NCI-H69 (cell line): ENCODE data around the gene JAK2.
"Not testable (repeated sequence)": the region's sequence is repeated elsewhere in the genome, so short reads cannot be mapped to it uniquely, and the experiment has no call there.

Experiments
- DNase-seq: peaks from one replicate; lab custom pipeline; 2025; lab: John Stamatoyannopoulos, UW

The JAK2 gene

DNA sequence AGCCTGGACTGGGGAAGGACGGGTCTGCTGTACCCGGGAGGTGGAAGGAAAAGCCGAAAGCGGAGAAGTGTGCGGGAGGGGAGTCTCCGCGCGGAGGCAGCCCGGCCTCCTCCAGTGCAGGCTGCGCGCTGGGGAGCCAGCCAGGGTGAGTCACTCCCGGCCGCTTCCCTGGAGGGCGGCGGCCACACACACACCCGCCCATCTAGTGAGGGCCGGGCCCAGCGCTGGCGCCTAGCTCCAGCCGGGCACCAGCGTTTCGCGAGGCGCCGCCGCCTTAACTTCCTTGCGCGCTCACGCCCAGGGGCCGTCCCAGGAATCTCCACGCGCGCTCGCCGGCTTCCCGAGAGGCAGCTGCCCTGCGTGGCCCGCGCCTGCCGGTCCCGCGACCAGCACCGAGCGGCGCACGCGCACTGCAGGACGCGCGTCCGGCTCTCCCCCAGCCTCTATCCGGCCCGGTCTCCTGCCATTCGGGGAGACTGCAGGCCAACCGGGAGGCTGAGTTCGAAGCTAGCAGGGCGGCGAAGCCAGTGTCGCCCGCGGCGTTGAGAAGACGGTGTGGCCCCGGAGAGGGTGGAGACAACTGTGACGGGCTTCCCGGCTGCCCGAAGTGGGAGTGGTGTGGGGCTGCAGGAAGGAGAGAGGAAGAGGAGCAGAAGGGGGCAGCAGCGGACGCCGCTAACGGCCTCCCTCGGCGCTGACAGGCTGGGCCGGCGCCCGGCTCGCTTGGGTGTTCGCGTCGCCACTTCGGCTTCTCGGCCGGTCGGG is at the start of gene JAK2:
TSS of gene JAK2 (plus strand) at position 652 of the 765 bp plus-strand sequence. CDS start 36,716 bp downstream, outside the sequence.
- DNase-seq, result peak; percentile 96

DNA sequence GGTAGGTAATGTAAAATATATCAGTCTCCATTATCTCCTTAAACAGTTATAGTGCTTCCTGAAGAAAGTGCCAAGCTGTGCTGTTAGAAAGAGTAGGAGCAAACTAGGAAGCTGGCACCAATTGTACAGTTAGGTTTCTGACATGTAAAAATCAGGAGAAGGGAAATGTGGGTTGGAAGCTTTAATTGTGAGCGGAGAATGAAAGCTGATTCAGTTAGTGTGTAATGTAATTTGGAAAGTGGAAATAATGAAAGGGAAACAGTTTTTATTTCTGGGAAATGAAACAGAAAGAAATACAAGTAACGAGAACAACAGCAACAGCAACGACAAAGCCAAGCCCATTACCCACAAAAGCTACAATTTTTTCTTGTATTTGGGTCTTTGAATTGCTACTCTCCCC is 48.8 kb upstream of the JAK2 start:
- DNase-seq, result no peak

DNA sequence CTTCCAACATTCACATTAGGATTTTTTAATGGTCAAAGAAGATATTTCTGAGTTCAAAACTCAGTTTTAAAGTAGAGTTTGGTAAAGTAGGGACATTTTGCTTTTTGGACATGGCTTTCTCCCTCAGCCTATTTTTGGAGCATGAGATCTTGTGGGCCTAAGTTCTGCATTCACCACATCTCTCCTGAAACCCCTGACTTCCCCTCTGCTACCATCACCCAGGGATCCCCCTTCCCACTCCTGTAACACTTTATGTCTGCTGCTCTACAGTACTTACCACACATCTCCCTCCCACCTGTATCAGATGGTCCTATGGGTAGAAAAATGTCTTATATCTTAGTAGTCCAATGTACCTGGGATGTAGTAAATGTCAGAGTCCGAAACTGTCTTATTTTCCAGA is 48.2 kb upstream of the JAK2 start:
- DNase-seq, result no peak

DNA sequence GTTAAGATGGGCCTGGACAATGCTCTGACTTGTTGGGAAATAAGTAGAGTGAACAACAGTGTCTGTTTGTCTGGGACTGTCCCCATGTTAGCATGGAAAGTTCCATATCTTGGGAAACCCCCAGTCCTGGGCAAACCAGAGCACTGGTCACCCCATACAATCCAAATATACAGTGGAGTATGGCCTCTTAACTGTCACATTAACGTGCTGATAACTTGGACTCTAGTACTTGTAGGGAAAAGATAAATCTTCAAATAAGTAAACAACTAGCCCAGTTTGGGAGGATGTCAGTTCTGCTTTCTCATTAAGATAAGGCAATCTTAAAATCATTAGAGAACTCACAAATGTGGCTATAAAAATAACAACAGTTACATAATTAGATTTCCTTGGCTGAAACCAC is 47.6 kb upstream of the JAK2 start:
- DNase-seq, result no peak

DNA sequence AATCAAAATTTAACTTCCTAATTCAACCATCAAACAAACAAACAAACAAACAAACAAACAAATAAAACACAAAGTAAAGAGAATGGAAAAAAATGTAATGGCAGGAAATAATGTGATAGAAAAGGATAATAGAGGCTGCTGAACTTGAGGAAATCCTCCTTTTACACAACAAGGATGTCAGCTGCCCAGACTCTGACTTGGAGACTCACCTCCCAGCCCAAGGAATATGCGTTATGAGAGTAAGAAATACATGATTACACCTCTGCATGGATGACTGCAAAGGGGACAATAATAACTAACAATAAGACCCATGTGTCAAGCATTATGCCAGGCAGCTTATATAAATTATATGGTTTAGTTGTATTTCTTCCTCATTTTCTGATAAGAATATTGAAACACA is 46.6 kb upstream of the JAK2 start:
- no peak for DNase-seq

DNA sequence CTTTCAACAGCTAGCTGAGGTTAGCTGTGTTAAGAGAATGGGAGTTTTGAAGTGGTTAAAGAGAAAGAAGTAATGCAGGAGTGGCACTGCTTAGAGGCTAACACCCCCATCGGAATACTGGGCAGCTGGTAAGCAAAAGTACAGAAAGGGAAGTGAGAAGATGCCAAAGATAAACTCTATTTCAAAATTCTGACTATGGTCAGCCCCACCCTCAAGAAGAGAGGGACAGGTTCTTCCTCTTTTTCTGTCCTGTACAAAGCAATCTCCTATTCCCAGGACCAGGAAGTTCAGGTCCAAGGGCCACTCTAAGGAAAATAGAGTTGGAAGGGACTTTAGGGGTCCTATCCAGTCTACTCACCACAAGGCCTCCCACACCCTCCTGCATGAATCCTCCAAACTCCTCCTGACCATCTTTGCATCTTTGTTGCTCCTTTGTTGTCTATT is 45.9 kb upstream of the JAK2 start:
- DNase-seq, result no peak

DNA sequence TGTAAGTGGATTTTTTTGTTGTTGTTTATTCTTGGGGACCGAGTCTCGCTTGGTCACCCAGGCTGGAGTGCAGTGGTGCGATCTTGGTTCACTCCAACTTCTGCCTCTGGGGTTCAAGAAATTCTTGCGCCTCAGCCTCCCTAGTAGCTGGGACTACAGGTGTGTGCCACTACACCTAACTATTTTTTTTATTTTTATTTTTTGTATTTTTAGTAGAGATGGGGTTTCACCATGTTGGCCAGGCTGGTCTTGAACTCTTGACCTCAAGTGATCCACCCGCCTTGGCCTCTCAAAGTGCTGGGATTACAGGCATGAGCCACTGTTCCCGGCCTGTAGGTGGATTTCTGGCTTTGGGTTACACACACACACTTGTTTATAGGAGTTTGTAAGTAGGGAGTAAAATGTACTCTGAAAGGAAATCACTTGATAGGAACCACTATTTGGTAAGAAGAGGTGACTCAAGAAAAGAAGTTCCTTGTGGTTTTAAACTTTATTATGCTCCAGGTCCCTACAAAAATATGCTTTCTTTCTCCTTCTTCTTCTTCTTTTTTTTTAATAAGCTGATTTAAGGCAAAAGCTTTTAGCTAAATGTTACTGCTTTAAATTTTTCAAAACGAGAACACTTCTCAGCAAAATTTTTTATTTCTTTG is 42.9 kb upstream of the JAK2 start:
- DNase-seq, result not testable (repeated sequence)

DNA sequence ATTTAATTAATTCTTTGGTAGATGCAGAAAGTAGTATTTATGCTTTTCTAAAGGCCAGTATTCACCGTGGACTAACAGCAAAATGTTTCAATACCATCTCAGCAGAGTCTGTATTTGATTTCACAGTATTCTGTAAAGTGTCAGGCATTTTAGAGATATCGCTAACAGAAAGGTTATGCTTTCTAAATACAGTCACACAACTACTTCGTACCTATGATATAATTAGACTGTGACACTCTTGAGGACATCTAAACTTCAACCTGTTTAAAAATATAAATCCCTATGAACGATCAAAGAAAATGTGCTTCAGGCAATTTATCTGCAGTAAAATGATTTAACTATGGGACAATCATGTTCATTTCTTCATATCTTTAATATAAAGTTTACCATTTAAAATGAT is 41.7 kb upstream of the JAK2 start:
- no peak for DNase-seq

DNA sequence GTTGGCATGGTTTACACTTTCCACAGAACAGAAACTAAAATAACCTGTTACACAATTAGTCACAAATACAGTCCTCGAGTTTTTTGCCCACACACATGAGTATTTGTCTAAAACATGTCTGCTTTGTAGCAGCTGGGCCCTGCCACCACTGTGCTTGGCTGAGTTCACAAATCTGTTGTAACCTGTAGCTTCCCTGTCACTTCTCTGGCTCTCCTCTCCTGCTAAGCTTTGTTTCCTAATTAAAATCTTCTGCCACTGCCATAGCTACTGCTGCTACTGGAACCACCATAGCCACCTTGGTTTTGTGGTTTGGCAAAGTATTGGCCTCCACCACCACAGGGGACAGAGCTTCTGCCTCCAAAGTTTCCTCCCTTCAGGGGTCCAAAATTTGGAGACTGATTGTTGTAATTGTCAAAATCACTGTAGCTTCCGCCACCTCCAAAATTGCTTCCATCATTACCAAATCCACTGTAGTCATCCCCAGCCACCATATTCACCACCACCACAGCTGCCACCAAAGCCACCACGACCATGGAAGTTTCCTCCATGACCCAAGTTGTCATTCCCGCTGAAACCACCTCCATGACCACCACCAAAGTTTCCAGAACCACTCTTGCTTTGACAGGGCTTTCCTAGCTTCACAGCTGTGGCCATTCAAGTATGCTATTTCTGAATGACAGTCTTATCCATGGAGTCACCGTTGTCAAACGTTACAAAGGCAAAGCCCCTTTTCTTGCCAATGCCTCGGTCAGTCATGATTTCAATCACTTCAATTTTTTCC is 40.5 kb upstream of the JAK2 start:
- not testable (repeated sequence) for DNase-seq

DNA sequence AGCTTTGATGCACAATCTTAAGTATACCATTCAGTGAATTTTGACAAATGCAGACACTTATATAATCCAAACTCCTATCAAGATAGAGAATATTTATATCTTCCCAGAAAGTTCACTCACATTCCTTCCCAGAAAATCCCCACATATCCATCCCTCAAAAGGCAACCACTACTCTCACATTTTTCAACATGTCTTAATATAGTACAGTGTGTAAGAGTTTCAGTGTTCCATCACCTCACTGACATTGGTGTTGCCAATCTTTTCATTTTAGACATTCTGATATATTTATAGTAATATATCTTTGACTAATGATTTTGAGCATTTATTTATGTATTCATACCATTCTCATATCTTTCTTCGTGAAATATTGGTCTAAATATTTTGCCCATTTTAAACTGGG is 38.1 kb upstream of the JAK2 start:
- DNase-seq, result no peak

DNA sequence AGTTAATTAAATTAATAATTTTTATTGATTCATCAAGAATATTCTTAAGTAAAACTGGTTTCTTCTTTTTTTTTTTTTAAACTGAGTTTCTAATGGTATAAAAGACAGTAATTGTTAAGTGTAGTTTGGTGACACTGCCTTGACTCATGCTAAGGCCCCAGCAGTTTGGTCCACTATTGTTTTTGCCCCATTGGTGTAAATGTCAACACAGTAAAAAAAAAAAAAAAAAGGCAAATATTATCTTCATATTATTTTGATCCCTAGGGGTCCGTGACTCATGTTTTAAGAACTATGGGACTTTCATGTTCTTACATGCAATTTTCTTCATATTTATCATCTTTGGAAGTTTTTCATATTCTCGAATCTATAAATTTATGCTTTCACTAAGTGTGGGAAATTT is 29.2 kb upstream of the JAK2 start:
- DNase-seq, result no peak

DNA sequence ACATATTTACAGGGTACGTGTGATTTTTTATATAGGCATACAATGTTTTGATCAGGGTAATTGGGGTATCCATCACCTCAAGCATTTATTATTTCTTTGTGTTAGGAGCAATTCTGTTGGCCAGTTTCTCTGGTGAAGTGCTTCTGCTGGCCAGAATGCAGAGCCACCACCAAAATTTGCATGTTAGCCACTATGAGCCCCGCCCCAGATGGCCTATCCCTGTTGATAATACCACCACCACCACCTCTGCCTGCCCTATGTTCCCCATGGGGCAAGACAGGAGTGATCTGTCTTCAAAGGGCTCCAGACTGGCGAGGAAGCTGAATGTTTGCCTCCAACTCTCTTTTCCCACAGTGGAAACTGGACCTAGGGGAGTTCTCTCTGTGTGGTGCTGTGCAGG is 26.0 kb upstream of the JAK2 start:
- DNase-seq, result no peak

DNA sequence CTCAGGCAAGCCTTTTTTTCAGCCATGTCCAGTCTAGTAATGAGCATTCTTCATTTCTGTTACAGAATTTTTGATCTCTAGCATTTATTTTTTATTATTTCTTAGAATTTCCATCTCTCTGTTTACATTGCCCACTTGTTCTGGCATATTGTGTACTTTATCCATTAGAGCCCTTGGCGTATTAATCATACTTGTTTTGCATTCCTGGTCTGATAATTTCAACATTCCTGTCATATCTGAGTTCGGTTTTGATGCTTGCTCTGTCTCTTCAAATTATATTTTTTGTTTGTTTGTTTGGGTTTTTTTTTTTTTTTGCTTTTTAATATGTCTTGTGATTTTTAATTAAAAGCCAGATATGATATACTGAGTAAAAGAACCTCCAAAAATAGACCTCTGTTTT is 23.0 kb upstream of the JAK2 start:
- no peak for DNase-seq

DNA sequence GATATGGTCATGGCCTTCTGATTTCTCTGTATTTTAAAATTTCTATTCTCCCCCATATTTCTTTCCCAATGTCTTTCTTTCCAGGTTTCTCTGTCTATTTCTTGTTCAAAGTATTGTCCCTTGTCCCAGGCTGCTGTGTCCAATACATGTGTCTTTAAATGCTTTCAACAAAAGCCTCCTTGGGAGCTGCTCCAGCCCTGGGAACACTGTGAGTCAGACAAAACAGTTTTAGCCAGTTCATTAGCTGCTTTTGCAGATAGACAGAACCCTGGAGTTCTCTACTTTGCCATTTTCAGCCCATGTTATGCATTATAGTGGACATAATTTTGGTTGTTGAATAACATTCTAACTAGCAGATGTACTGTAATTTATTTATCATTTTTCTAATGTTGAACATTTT is 20.5 kb upstream of the JAK2 start:
- no peak for DNase-seq

DNA sequence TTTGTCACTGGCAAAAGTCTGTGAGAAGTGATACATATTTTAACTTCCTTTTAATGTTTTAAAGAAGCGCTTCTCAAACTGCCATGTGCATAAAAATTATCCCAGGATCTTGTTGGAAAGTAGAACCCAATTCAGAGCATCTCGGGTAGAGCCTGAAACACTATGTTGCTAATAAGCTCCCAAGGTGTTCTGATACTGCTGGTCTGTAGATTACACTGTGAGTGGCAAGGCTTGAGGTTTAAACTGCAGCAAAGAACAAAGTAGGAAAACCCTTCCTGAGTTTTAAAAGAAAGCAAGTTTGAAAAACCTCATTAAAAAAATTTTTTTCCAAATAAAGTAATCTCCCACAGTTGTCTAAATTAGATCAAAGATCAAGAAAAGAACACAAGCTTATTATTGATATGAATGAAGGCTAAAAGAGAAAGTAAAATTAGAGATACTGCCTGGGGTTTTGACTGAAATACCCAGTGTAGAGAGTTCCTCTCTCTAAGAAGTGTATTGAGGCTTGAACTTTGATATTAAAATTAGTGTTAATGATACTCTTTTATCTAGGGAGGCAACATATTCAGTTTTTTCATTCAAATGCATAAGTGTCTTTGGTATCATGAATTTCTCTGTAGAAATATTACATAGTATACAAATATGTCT is 19.8 kb upstream of the JAK2 start:
- no peak for DNase-seq

DNA sequence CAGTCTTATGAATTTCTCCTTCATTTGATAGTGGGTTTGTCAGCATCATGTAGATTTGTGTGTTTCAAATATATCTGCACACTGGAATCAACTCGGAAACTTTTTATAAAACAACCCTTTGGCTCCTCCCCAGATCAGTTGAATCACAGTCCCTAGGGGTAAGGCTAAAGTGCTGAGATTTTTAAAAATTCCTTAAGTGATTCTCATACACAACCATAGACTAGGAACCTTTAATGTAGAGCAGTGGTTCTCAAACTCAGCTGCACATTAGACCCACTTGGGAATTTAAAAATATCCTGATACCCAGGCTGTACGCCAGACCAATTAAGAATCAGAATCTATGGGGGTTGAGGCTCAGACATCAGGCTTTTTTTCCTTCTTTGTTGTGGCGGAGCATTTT is 17.5 kb upstream of the JAK2 start:
- DNase-seq, result no peak

DNA sequence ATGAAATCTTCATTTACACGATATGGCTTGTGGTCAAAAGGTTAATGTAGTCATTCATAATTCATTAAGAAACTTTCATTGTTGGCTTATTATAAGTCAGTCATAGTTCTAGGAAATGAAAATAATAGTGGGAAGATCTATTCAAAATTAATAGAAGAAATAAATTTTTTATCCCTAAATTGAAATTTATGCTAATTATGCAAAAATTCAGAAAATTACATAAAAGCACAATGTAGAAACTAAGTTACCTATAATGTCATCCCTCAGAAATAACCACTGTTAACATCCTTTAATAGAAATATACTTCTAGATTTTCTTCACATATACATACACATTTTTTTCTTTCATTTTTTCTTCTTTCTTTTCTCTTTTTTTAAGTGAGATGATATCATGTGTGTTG is 15.9 kb upstream of the JAK2 start:
- DNase-seq, result no peak

DNA sequence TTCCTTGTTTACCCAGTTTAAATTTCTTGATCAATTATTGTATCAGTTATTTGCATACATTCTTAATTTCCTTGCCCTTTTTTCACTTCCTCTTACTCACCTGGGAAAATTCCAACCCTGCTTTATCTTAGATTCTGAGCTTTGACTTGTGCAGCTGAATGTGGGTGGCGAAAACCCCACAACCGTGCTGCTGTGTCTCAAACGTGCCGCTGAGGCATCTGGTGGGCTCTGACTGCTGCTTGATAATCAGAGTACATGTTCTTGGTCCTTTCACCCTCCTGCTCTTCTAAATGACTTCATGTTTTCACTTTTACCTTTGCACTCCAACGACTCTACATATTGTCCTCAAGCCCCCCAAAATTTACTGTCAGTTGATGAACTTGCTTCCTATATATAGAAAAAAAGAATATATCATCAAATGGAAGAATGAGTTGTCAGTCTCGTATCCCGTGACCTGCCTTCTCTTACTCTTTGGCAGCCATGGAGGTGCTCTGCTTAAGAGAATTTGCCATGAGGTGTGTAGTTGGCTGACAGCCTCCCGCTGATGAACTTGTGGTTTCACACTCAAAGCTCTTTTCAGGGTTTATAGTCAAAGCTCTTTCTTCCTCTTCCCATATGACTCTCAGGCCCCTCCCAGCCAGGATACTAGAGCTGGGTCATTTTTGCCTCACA is 14.0 kb upstream of the JAK2 start:
- DNase-seq, result no peak

DNA sequence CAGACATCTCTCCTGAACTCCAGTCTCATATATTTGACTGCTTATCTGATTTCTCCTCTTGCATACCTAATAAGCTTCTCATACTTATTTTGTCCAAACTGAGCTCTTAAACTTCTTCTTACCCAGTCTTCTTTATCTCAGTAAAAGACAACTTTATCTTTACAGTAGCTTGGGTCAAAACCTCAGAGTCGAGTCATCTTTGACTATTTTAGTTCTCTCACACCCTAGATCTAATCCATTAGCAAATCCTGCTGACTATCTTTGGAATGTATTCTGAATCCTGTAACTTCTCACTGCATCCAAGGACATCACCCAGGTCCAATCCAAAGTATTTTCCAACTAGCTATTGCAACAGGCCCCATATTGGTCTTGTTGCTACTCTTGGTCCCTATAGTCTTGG is 11.8 kb upstream of the JAK2 start:
- no peak for DNase-seq

DNA sequence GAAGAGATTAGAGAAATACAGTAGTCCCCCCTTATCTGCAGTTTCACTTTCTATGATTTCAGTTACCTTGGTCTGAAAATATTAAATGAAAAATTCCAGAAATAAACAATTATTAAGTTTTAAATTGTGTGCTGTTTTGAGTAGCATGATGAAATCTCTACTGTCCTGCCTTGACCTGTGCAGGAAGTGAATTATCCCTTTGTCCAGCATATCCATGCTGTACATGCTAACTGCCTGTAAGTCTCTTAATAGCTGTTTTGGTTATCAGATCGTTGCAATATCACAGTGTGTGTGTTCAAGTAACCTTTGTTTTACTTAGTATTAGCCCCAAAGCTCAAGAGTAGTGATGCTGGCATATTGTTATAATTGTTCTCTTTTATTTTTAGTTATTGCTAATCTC is 11.2 kb upstream of the JAK2 start:
- DNase-seq, result no peak

DNA sequence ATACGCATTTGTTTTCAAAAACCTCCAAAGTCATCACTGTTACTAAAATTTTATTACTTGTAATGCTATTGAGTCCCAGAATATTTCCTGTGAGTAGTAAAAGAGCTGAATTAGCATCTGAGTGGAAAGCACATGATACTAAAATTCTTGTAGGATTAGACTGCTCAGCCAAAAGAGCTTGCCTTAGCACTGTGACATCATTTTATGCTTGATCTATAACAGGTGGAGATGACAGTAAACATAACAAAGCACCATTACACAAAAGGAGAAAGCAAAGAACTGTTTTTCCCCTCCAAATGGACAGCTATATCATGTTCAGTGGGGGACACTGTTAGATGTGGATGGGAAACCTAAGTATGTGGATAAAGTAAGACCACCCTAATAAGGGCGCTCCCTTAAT is 5.8 kb upstream of the JAK2 start:
- DNase-seq, result no peak
